ENCODE data around the gene TRIM7. TPM values are rescaled to one million over a fixed set of nuclear protein-coding genes. Genes with fewer than 3 reads are reported as not detected.
"Not testable (repeated sequence)": the region's sequence is repeated elsewhere in the genome, so short reads cannot be mapped to it uniquely, and the experiment has no call there.

Gene TRIM7
- total and polyA plus RNA-seq, 2 experiments from 2014 or later: 3.1 to 6.8 TPM

DNA sequence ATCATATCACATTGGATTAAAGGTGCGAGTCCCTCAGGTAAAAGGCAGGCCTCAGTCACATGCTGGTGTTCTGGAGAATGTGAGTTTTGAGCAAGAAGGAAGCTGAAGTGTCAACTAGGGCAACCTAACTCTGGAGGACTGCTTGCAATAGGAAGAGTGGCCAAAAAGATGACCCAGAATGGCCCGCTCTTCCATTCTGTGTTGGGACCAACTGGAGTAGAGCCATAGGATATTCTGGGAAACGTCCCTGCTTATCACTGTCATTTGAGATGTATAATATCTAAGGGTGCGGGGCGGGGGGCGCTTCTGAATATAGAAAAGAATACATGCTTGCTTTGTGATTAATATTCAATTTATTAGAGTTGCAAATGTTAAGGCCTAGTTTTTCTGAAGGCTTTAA lies 7.1 kb upstream of the TRIM7 start:
- WGBS, 2 experiments (ENCODE audit: low coverage in 1 of 2, low lambda C conversion rate in 2 of 2, missing lambda C conversion rate in 2 of 2): 79 to 82% methylated on average over 6 of the region's 6 CpGs
- TF ChIP-seq EZH2phosphoT487 (IDR thresholded peaks at IDR 0.05; ENCODE audit: insufficient read depth, low read depth): no peak
- TF ChIP-seq EZH2 (IDR thresholded peaks at IDR 0.05; ENCODE audit: insufficient read depth, poor library complexity, severe bottlenecking): no peak
- H3K9ac ChIP-seq: no peak overlapping the region
- no peak for DNase-seq
- no peaks in the 10 kb centered on the region for H3K27me3 ChIP-seq (replicated peaks; ENCODE audit: insufficient read depth)
- H4K20me1 ChIP-seq (ENCODE audit: insufficient read depth): no peaks in the 10 kb centered on the region
- no peak overlapping the region for H3K4me2 ChIP-seq (ENCODE audit: unreplicated experiment)
- H3K79me2 ChIP-seq (ENCODE audit: insufficient read depth): no peaks in the 10 kb centered on the region
- in situ Hi-C loops (cut with MboI): no loop called here
- H3K36me3 ChIP-seq (ENCODE audit: low read depth): no peaks in the 10 kb centered on the region
- no peaks in the 10 kb centered on the region for H3K9me2 ChIP-seq (ENCODE audit: insufficient read depth)
- no peak overlapping the region for H3K4me3 ChIP-seq
- H3F3A ChIP-seq (ENCODE audit: insufficient read depth): peaks cover 19% of the 10 kb centered on the region
- no peak overlapping the region for H2AFZ ChIP-seq
- no peak overlapping the region for H3K27ac ChIP-seq
- no peaks in the 10 kb centered on the region for H3K4me1 ChIP-seq (ENCODE audit: insufficient read depth)
- H3K9me3 ChIP-seq (ENCODE audit: low read depth): no peaks in the 10 kb centered on the region

- Histone ChIP-seq H3K4me1 (ENCODE audit: insufficient read depth) (no peaks in the 10 kb centered on the region), H3K4me2 (ENCODE audit: unreplicated experiment) (no peak overlapping the region), H3K4me3 (no peak overlapping the region), H2AFZ (no peak overlapping the region), H3K27ac (no peak overlapping the region), H3K27me3 (replicated peaks; ENCODE audit: insufficient read depth) (no peaks in the 10 kb centered on the region), H3K36me3 (ENCODE audit: low read depth) (no peaks in the 10 kb centered on the region), H3K9me2 (ENCODE audit: insufficient read depth) (no peaks in the 10 kb centered on the region), H4K20me1 (ENCODE audit: insufficient read depth) (no peaks in the 10 kb centered on the region), H3F3A (ENCODE audit: insufficient read depth) (peaks cover 19% of the 10 kb centered on the region), H3K9ac (no peak overlapping the region), H3K79me2 (ENCODE audit: insufficient read depth) (no peaks in the 10 kb centered on the region), H3K9me3 (ENCODE audit: low read depth) (no peaks in the 10 kb centered on the region)
- in situ Hi-C loops (cut with MboI): no loop called here
- TF ChIP-seq EZH2 (IDR thresholded peaks at IDR 0.05; ENCODE audit: insufficient read depth, poor library complexity, severe bottlenecking) (no peak), EZH2phosphoT487 (IDR thresholded peaks at IDR 0.05; ENCODE audit: insufficient read depth, low read depth) (no peak)
- 64 to 70% methylated on average over 7 of the region's 7 CpGs for whole genome bisulfite sequencing, 2 experiments (ENCODE audit: low coverage in 1 of 2, low lambda C conversion rate in 2 of 2, missing lambda C conversion rate in 2 of 2)
- no peak for DNase-seq
These were observed 6.2 kb upstream of the TRIM7 start for GRCh38 chr5:181211208-181211607.

DNA sequence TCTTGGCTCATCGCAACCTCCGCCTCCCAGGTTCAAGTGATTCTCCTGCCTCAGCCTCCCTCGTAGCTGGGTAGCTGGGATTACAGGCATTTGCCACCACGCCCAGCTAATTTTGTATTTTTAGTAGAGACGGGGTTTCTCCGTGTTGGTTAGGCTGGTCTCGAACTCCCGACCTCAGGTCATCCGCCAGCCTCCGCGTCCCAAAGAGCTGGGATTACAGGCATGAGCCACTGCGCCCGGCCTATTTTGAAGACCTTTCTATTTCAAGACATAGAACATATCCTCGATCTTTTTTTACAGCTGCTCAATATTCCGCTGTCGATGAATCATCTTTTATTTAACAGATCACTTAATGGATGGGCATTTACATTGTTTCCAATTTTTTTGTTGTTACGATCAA lies 5.7 kb upstream of the TRIM7 start:
- peaks cover 22% of the 10 kb centered on the region for H3F3A ChIP-seq (ENCODE audit: insufficient read depth)
- H2AFZ ChIP-seq; H3K4me3 ChIP-seq; H4K20me1 ChIP-seq (ENCODE audit: insufficient read depth); H3K27me3 ChIP-seq (replicated peaks; ENCODE audit: insufficient read depth); H3K27ac ChIP-seq; H3K9ac ChIP-seq; H3K9me3 ChIP-seq (ENCODE audit: low read depth); H3K36me3 ChIP-seq (ENCODE audit: low read depth); in situ Hi-C loops (cut with MboI); H3K4me2 ChIP-seq (ENCODE audit: unreplicated experiment); H3K4me1 ChIP-seq (ENCODE audit: insufficient read depth); H3K9me2 ChIP-seq (ENCODE audit: insufficient read depth); DNase-seq; H3K79me2 ChIP-seq (ENCODE audit: insufficient read depth): not testable (repeated sequence)
- WGBS, 2 experiments (ENCODE audit: low coverage in 1 of 2, low lambda C conversion rate in 2 of 2, missing lambda C conversion rate in 2 of 2): 79 to 80% methylated on average over 17 of the region's 17 CpGs

DNA sequence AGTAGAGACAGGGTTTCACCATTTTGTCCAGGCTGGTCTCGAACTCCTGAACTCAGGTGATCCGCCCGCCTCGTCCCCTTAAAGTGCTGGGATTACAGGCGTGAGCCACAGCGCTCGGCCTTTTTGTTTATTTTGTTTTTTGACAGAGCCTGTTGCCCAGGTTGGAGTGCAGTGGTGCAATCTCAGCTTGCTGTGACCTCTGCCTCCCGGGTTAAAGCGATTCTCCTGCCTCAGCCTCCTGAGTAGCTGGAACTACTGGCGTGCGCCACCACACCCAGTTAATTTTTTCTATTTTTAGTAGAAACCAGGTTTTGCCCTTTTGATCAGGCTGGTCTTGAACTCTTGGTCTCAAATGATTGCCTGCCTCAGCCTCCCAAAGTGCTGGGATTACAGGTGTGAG lies 5.2 kb upstream of the TRIM7 start:
- H3K4me1 ChIP-seq (ENCODE audit: insufficient read depth); H3K27me3 ChIP-seq (replicated peaks; ENCODE audit: insufficient read depth); H3K36me3 ChIP-seq (ENCODE audit: low read depth); H3K4me3 ChIP-seq; DNase-seq; H2AFZ ChIP-seq; H3K27ac ChIP-seq; H3K4me2 ChIP-seq (ENCODE audit: unreplicated experiment); H4K20me1 ChIP-seq (ENCODE audit: insufficient read depth); H3K9ac ChIP-seq; in situ Hi-C loops (cut with MboI); H3K79me2 ChIP-seq (ENCODE audit: insufficient read depth); H3K9me2 ChIP-seq (ENCODE audit: insufficient read depth); H3K9me3 ChIP-seq (ENCODE audit: low read depth): not testable (repeated sequence)
- H3F3A ChIP-seq (ENCODE audit: insufficient read depth): peaks cover 22% of the 10 kb centered on the region
- 61 to 73% methylated on average over 11 of the region's 11 CpGs for WGBS, 2 experiments (ENCODE audit: low coverage in 1 of 2, low lambda C conversion rate in 2 of 2, missing lambda C conversion rate in 2 of 2)

DNA sequence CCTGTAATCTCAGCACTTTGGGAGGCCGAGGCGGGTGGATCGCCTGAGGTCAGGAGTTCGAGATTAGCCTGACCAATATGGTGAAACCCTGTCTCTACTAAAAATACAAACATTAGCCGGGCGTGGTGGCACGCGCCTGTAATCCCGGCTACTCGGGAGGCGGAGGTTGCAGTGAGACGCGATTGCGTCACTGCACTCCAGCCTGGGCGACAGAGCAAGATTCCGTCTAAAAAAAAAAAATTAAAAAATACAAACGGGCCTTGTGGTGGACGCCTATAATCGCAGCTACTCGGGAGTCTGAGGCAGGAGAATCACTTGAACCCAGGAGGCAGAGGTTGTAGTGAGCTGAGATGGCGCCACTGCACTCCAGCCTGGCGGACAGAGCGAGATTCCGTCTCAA lies 4.0 kb upstream of the TRIM7 start:
- DNase-seq; H2AFZ ChIP-seq; H3K36me3 ChIP-seq (ENCODE audit: low read depth); H3K9ac ChIP-seq; H3K4me3 ChIP-seq; in situ Hi-C loops (cut with MboI); H3K9me3 ChIP-seq (ENCODE audit: low read depth); H4K20me1 ChIP-seq (ENCODE audit: insufficient read depth); H3K9me2 ChIP-seq (ENCODE audit: insufficient read depth); H3K4me1 ChIP-seq (ENCODE audit: insufficient read depth); H3K27ac ChIP-seq; H3K79me2 ChIP-seq (ENCODE audit: insufficient read depth); H3K4me2 ChIP-seq (ENCODE audit: unreplicated experiment); H3K27me3 ChIP-seq (replicated peaks; ENCODE audit: insufficient read depth): not testable (repeated sequence)
- WGBS, 2 experiments (ENCODE audit: low coverage in 1 of 2, low lambda C conversion rate in 2 of 2, missing lambda C conversion rate in 2 of 2): 83 to 86% methylated on average over 19 to 24 of the region's 24 CpGs
- H3F3A ChIP-seq (ENCODE audit: insufficient read depth): peaks cover 22% of the 10 kb centered on the region
